DOHH2 (cell line): ENCODE data around the gene PRKCH.

ENCODE experiments used
- H3F3A ChIP-seq: fragments of 200-600 bp; sonication (generic), shearing (Covaris generic); 2 replicates; pipeline ENCODE4 v1.6.0; 2016; ENCODE audit warnings: antibody characterized with exemption, mild to moderate bottlenecking; ENCODE audit not compliant: control insufficient read depth, insufficient read depth
- H3K27ac ChIP-seq: fragments of 200-600 bp; sonication (generic); 2 replicates; pipeline ENCODE4 v1.5.1; 2014; ENCODE audit warnings: low read depth, mild to moderate bottlenecking, low read length, moderate library complexity
- H3K27me3 ChIP-seq: fragments of 200-600 bp; sonication (generic); 2 replicates; pipeline ENCODE4 v1.6.1; 2014; ENCODE audit warnings: mild to moderate bottlenecking, low read length, mixed read lengths; ENCODE audit not compliant: control insufficient read depth
- H3K36me3 ChIP-seq: fragments of 200-600 bp; sonication (generic); 2 replicates; pipeline ENCODE4 v1.6.1; 2014; ENCODE audit warnings: mild to moderate bottlenecking, low read length, moderate library complexity, mixed read lengths; ENCODE audit not compliant: control insufficient read depth
- H3K4me1 ChIP-seq: fragments of 200-600 bp; sonication (generic); 2 replicates; pipeline ENCODE4 v1.6.1; 2014; ENCODE audit warnings: mild to moderate bottlenecking, low read length, mixed read lengths; ENCODE audit not compliant: control insufficient read depth
- H3K4me2 ChIP-seq: fragments of 200-600 bp; sonication (generic); 2 replicates; pipeline ENCODE4 v1.6.0; 2014; ENCODE audit warnings: mild to moderate bottlenecking, low read length, moderate library complexity
- H3K4me3 ChIP-seq: fragments of 200-600 bp; sonication (generic); 2 replicates; pipeline ENCODE4 v1.5.1; 2014; ENCODE audit warnings: mild to moderate bottlenecking, low read length, mixed read lengths
- H3K79me2 ChIP-seq: fragments of 200-600 bp; sonication (generic); 2 replicates; pipeline ENCODE4 v1.6.1; 2014; ENCODE audit warnings: mild to moderate bottlenecking, low read length, mixed read lengths; ENCODE audit not compliant: control insufficient read depth
- H3K9me2 ChIP-seq: fragments of 200-600 bp; sonication (generic); replicated peaks from 2 replicates; pipeline ENCODE4 v1.6.1; 2014; ENCODE audit warnings: mild to moderate bottlenecking, low read length, mixed read lengths; ENCODE audit not compliant: control insufficient read depth
- H3K9me3 ChIP-seq: fragments of 200-600 bp; sonication (generic); 2 replicates; pipeline ENCODE4 v1.6.1; 2014; ENCODE audit warnings: antibody characterized with exemption, low read length, mixed read lengths; ENCODE audit not compliant: control insufficient read depth, insufficient read depth
- H4K20me1 ChIP-seq: fragments of 200-600 bp; sonication (generic); 2 replicates; pipeline ENCODE4 v1.6.0; 2014; ENCODE audit warnings: low read depth, mild to moderate bottlenecking, antibody characterized with exemption, low read length, moderate library complexity; ENCODE audit not compliant: control insufficient read depth, insufficient read depth
- CTCF ChIP-seq: fragments of 200-600 bp; sonication (generic); IDR thresholded peaks from one replicate; pipeline ENCODE4 v1.5.1; 2014; ENCODE audit warnings: antibody characterized with exemption, mild to moderate bottlenecking, low read depth, low read length; ENCODE audit not compliant: poor library complexity, severe bottlenecking
- EZH2phosphoT487 ChIP-seq: fragments of 200-600 bp; sonication (generic); IDR thresholded peaks from 2 replicates; pipeline ENCODE4 v1.6.1; 2017; ENCODE audit warnings: borderline replicate concordance, mild to moderate bottlenecking, antibody characterized with exemption, low read length, moderate library complexity, mixed read lengths

PRKCH gene

GRCh38 chr14:61280092-61280525, 41.3 kb upstream of the PRKCH start:
- no peak for TF ChIP-seq CTCF
- no peak for TF ChIP-seq EZH2phosphoT487
- Histone ChIP-seq H3K4me3 (no peak overlapping the region), H3K4me1 (no peaks in the 10 kb centered on the region), H3K27ac (no peak overlapping the region), H3K9me2 (no peaks in the 10 kb centered on the region), H3K27me3 (peaks cover 5% of the 10 kb centered on the region; the same call in 1 of the 2 replicates), H3K4me2 (no peak overlapping the region), H3F3A (no peaks in the 10 kb centered on the region), H4K20me1 (no peaks in the 10 kb centered on the region), H3K79me2 (no peaks in the 10 kb centered on the region), H3K9me3 (peaks cover 2% of the 10 kb centered on the region; the same call in 1 of the 2 replicates), H3K36me3 (no peaks in the 10 kb centered on the region)

- TF ChIP-seq CTCF (no peak), EZH2phosphoT487 (no peak)
- Histone ChIP-seq H3K79me2 (no peaks in the 10 kb centered on the region), H3K9me2 (no peaks in the 10 kb centered on the region), H3F3A (no peaks in the 10 kb centered on the region), H3K4me2 (no peak overlapping the region), H3K27me3 (peaks cover 5% of the 10 kb centered on the region; the same call in 1 of the 2 replicates), H3K9me3 (peaks cover 2% of the 10 kb centered on the region; the same call in 1 of the 2 replicates), H3K4me1 (no peaks in the 10 kb centered on the region; the same call in 1 of the 2 replicates), H4K20me1 (no peaks in the 10 kb centered on the region), H3K4me3 (no peak overlapping the region), H3K36me3 (no peaks in the 10 kb centered on the region), H3K27ac (no peak overlapping the region)
Measured at GRCh38 chr14:61280526-61281185, 40.7 kb upstream of the PRKCH start.

GRCh38 chr14:61281186-61281947, 40.0 kb upstream of the PRKCH start, which contains the start of gene TMEM30B:
Gene TMEM30B, minus strand, starts transcription at chr14:61281338. Its CDS starts 191 bp downstream, at chr14:61281147.
- no peaks in the 10 kb centered on the region for H3K36me3 ChIP-seq
- no peaks in the 10 kb centered on the region for H3K79me2 ChIP-seq
- H3K9me3 ChIP-seq, result peaks cover 2% of the 10 kb centered on the region; the same call in 1 of the 2 replicates
- peaks cover 5% of the 10 kb centered on the region for H3K4me1 ChIP-seq
- no peak within 1 kb of the TSS for H3K4me2 ChIP-seq
- H3K27me3 ChIP-seq, result peaks cover 5% of the 10 kb centered on the region; the same call in 1 of the 2 replicates
- TF ChIP-seq CTCF (no peak), EZH2phosphoT487 (no peak)
- H4K20me1 ChIP-seq, result no peaks in the 10 kb centered on the region
- no peaks in the 10 kb centered on the region for H3K9me2 ChIP-seq
- H3K4me3 ChIP-seq, result no peak within 1 kb of the TSS
- no peak within 1 kb of the TSS for H3K27ac ChIP-seq
- no peaks in the 10 kb centered on the region for H3F3A ChIP-seq
